ENCODE results near the gene DZIP1. TPM values are rescaled to one million over a fixed set of nuclear protein-coding genes. Genes with fewer than 3 reads are reported as not detected.
A peak's percentile ranks its signal among the peaks of the same experiment; 100 is the strongest.

The DZIP1 gene
- total RNA-seq, 1 donor from 2014 or later = 18.3 TPM

DNA sequence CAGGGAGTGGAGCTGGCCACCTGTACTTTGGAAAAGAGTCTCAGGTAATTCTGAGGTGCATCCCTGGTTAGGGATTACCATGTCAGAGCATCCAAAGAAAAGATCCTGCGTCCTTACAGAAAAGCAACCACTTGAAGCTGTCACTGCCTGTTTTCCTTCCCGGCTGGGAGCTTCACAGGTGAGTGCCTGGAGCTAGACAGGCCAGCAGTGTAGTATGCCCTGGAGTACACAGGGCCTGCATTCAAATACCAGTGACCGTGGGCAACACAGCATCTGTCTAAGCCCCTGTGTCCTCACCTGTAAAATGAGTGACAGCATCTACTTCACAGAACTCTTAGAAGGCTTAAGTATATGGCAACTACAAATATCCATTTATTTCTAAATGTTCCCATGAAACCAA is 29.0 kb downstream of the DZIP1 start:
- TF ChIP-seq, protein P1, sequence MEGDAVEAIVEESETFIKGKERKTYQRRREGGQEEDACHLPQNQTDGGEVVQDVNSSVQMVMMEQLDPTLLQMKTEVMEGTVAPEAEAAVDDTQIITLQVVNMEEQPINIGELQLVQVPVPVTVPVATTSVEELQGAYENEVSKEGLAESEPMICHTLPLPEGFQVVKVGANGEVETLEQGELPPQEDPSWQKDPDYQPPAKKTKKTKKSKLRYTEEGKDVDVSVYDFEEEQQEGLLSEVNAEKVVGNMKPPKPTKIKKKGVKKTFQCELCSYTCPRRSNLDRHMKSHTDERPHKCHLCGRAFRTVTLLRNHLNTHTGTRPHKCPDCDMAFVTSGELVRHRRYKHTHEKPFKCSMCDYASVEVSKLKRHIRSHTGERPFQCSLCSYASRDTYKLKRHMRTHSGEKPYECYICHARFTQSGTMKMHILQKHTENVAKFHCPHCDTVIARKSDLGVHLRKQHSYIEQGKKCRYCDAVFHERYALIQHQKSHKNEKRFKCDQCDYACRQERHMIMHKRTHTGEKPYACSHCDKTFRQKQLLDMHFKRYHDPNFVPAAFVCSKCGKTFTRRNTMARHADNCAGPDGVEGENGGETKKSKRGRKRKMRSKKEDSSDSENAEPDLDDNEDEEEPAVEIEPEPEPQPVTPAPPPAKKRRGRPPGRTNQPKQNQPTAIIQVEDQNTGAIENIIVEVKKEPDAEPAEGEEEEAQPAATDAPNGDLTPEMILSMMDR (conservative IDR thresholded peaks at IDR 0.05; ENCODE audit: low read depth, low read length) = no peak
- DNase-seq (ENCODE audit: low read depth) = no peak
- H3K4me3 ChIP-seq (ENCODE audit: low read depth, low read length) = no peak overlapping the region

DNA sequence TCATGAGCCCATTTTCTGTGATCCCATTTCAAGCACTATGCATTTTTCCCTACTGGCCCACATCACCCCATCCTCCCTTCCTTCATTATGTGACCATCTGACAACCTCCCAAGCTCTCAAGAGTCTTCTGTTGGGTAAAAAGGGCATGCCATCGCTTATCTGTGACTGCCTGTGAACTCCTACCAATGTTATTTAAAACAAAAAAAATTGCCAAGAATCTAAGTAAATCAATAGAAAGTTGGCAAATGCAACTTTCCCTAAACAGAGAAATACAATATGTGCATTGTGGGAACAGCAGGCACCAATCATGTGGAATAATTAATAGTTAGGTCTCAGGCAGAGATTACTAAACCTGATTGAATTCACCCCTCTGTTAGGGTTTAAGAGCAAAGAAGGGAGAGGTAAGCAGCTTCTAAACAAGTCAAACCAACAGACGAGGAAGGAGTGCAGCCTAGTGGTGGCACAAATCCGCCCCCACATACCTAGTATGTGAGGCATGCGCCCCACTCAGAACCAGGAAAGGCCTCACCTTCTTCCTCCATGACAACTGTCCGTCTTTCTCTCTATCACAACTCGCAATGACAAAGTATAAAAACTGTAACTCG is 29.8 kb downstream of the DZIP1 start:
- no peak overlapping the region for H3K4me3 ChIP-seq (ENCODE audit: low read depth, low read length)
- no peak for DNase-seq (ENCODE audit: low read depth)
- TF ChIP-seq, protein P1 (conservative IDR thresholded peaks at IDR 0.05; ENCODE audit: low read depth, low read length) = peak; percentile 17

DNA sequence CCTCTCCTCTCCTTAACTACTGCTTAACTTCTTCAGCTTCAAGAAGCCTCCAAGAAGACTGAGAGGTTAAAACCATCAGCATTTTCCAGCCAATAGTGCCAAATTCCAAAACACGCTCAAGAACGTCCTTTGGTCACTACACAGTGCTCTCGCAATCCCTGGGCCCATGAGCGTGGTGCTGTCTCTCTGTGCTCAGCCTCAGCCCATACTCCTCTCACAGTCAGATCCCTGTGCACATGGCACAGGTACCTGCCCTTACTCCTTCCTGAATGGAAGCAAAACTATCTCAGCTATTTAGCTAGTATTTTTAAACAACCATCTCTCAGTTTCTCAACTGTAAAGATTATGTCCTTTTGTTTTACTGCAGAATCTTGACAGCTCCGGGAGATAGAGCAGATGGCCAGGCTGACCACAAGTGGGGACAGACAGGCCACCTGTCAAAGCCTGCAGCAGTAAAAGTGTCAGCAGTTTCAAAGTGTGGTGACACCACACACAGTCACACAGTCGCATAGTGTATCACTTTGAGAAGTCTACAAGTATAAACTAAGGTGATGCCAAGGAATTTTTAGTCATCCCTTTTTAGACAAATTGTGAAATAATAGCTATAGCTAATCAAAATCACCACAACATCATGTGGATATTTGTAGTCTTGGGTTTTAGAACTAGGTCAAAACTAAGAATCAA is 35.7 kb downstream of the DZIP1 start:
- DNase-seq (ENCODE audit: low read depth) = no peak
- TF ChIP-seq, protein P1 (conservative IDR thresholded peaks at IDR 0.05; ENCODE audit: low read depth, low read length) = no peak
- no peak overlapping the region for H3K4me3 ChIP-seq (ENCODE audit: low read depth, low read length)

DNA sequence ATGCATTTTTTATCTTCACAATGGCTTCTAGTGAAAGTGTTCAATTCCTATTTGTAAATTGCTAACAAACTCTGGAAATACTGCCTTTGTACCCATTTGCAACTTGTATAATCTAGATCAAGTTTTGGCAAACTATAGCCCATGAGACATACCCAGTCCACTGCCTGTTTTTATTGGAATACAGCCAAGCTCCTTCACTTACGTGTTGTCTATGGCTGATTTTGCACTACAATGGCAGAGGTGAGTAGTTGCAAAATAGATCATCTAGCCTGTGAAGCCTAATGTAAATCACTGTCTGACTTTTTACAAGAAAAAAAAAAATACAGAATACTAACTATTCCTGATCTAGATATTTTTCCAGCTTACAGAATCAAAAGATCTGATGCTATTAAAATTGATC is 37.1 kb downstream of the DZIP1 start:
- no peak overlapping the region for H3K4me3 ChIP-seq (ENCODE audit: low read depth, low read length)
- TF ChIP-seq, protein P1 (conservative IDR thresholded peaks at IDR 0.05; ENCODE audit: low read depth, low read length) = no peak
- DNase-seq (ENCODE audit: low read depth) = peak; percentile 70

DNA sequence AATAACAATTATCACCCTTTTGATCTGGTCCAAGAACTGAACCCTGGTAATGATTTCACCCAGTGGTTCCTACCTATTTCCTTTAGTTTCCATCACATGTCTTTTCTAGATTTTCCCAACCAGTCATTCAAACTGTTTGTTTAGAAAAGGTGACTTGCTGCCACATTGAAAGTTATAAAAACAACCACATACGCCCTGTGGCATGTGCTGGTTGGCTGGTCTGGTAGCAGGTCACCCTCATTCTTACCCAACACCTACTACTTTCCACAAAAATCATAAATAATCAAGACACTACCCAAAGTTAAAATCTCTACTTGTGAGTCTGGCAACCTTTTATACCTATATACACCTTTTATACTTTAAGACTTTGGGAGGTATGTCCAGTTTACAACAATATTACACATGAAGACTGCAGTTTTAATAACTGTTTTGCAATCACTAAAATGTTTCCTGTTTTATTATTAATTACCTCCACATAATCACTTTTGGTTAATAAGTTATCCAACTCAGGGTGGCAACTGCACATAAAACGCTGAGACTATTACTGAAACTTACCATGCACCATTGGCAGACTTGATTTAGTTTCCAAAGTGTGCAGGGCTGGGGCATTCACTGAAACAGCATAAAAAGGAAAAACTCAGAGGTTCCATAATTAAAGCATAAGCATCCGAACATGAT is 38.9 kb downstream of the DZIP1 start:
- H3K4me3 ChIP-seq (ENCODE audit: low read depth, low read length) = no peak overlapping the region
- DNase-seq (ENCODE audit: low read depth) = peak; percentile 92

DNA sequence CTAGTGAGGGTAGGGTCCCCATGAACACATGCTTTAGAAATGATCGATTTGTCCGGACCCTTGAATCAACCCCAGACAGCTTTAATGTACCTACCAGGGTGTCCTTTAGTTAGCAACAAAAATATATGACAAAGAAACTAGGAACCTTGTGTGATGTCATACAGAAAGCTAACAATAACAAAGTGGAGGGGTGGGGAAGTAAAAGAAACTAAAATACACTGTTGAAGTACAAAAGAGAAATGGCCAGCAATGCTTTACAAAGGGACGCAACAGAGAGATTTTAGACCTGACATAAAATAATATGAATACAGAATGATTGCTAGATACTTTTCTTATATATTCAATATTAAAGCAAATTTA is 40.0 kb downstream of the DZIP1 start:
- TF ChIP-seq, protein P1 (conservative IDR thresholded peaks at IDR 0.05; ENCODE audit: low read depth, low read length) = no peak
- DNase-seq (ENCODE audit: low read depth) = no peak
- H3K4me3 ChIP-seq (ENCODE audit: low read depth, low read length) = no peak overlapping the region

More for the DNA sequence above, 38.9 kb downstream of the DZIP1 start:
- TF ChIP-seq, protein P1 (conservative IDR thresholded peaks at IDR 0.05; ENCODE audit: low read depth, low read length) = no peak

Data from epithelial cell of proximal tubule (primary cell).